LNCAP (cell line): Measurements from ENCODE around the gene LIPA.

Experiments
- CTCF ChIP-seq: fragments of 450-650 bp; IDR thresholded peaks from 2 replicates; pipeline ENCODE4 v1.5.1; 2017; ENCODE audit warnings: mild to moderate bottlenecking

LIPA gene

GRCh38 chr10:89233033-89233432 lies 18.5 kb downstream of the LIPA start:
- no peak for TF ChIP-seq CTCF

- TF ChIP-seq CTCF, result no peak
Measured at GRCh38 chr10:89228962-89229361, 22.6 kb downstream of the LIPA start.

- no peak for TF ChIP-seq CTCF
Measured at GRCh38 chr10:89228146-89228545, 23.4 kb downstream of the LIPA start.

GRCh38 chr10:89226891-89227290 lies 24.7 kb downstream of the LIPA start:
- TF ChIP-seq CTCF, result no peak

- TF ChIP-seq CTCF, result peak; percentile 62
Measured at GRCh38 chr10:89224739-89225443, 26.7 kb downstream of the LIPA start.

GRCh38 chr10:89221919-89222318 lies 29.7 kb downstream of the LIPA start:
- no peak for TF ChIP-seq CTCF

- TF ChIP-seq CTCF, result no peak
Measured at GRCh38 chr10:89219513-89220218, 31.9 kb downstream of the LIPA start.
